ENCODE data around the gene KRTAP10-7. TPM values are rescaled to one million over a fixed set of nuclear protein-coding genes. Genes with fewer than 3 reads are reported as not detected.
A peak's percentile ranks its signal among the peaks of the same experiment; 100 is the strongest.
"Not testable (repeated sequence)": the region's sequence is repeated elsewhere in the genome, so short reads cannot be mapped to it uniquely, and the experiment has no call there.

Gene KRTAP10-7
- total and polyA plus RNA-seq, 4 experiments from 2014 or later, result not detected

GRCh38 chr21:44557491-44558328 lies 42.7 kb upstream of the KRTAP10-7 start:
- Mint-ChIP-seq H3K4me1 (no peaks in the 10 kb centered on the region), H3K36me3 (peaks cover 2 to 3% of the 10 kb centered on the region in 2 donors), H3K4me3 (no peak overlapping the region), H3K9me3 (peaks cover 2 to 47% (median 25%) of the 10 kb centered on the region in 8 donors), H3K27ac (peak overlapping the region in 1 of 7 donors; percentile 79), H3K27me3 (peaks cover 0 to 4% of the 10 kb centered on the region in 2 donors)
- Histone ChIP-seq H3K36me3 (ENCODE audit: insufficient read depth, low read length) (no peaks in the 10 kb centered on the region), H3K27me3 (ENCODE audit: insufficient read depth, low read length) (no peaks in the 10 kb centered on the region), H3K4me1 (ENCODE audit: insufficient read depth, low read length) (no peaks in the 10 kb centered on the region), H3K4me3 (ENCODE audit: low read length in 2 of 2) (no peak overlapping the region), H3K27ac (ENCODE audit: low read depth, low read length) (no peak overlapping the region), H3K9me3 (ENCODE audit: control insufficient read depth in 1 of 2, low read length in 2 of 2) (no peaks in the 10 kb centered on the region)
- POLR2A ChIA-PET (ENCODE audit: partially characterized antibody), result no interaction called here
- DNase-seq, result no peak
- intact Hi-C loops (cut with micrococcal nuclease), result no loop called here
- CTCF ChIA-PET (ENCODE audit: partially characterized antibody), result no interaction called here

GRCh38 chr21:44558329-44558675 lies 42.1 kb upstream of the KRTAP10-7 start:
- Mint-ChIP-seq H3K9me3 (peaks cover 2 to 48% (median 26%) of the 10 kb centered on the region in 8 donors), H3K27ac (peak overlapping the region in 2 of 7 donors; percentile 17 to 79)
- H3K4me1 Mint-ChIP-seq; H3K9me3 ChIP-seq (ENCODE audit: control insufficient read depth in 1 of 2, low read length in 2 of 2); H3K27ac ChIP-seq (ENCODE audit: low read depth, low read length); H3K4me3 Mint-ChIP-seq; H3K36me3 Mint-ChIP-seq; H3K4me3 ChIP-seq (ENCODE audit: low read length in 2 of 2); H3K27me3 Mint-ChIP-seq; DNase-seq; H3K4me1 ChIP-seq (ENCODE audit: insufficient read depth, low read length); H3K36me3 ChIP-seq (ENCODE audit: insufficient read depth, low read length); POLR2A ChIA-PET (ENCODE audit: partially characterized antibody); CTCF ChIA-PET (ENCODE audit: partially characterized antibody); H3K27me3 ChIP-seq (ENCODE audit: insufficient read depth, low read length); intact Hi-C loops (cut with micrococcal nuclease): not testable (repeated sequence)

- Histone ChIP-seq H3K9me3 (ENCODE audit: control insufficient read depth in 1 of 2, low read length in 2 of 2) (no peaks in the 10 kb centered on the region), H3K36me3 (ENCODE audit: insufficient read depth, low read length) (no peaks in the 10 kb centered on the region), H3K27me3 (ENCODE audit: insufficient read depth, low read length) (no peaks in the 10 kb centered on the region), H3K4me1 (ENCODE audit: insufficient read depth, low read length) (no peaks in the 10 kb centered on the region), H3K27ac (ENCODE audit: low read depth, low read length) (no peak within 1 kb of the TSS), H3K4me3 (ENCODE audit: low read length in 2 of 2) (no peak within 1 kb of the TSS)
- intact Hi-C loops (cut with micrococcal nuclease), result no loop called here
- CTCF ChIA-PET (ENCODE audit: partially characterized antibody), result no interaction called here
- Mint-ChIP-seq H3K27ac (peak within 1 kb of the TSS in 3 of 7 donors; percentile 17 to 79 (median 62)), H3K4me3 (no peak within 1 kb of the TSS), H3K36me3 (peaks cover 2 to 3% of the 10 kb centered on the region in 2 donors), H3K9me3 (peaks cover 2 to 44% (median 25%) of the 10 kb centered on the region in 8 donors), H3K4me1 (no peaks in the 10 kb centered on the region), H3K27me3 (peaks cover 0 to 4% of the 10 kb centered on the region in 2 donors)
- POLR2A ChIA-PET (ENCODE audit: partially characterized antibody), result no interaction called here
- no peak for DNase-seq
These were observed 41.7 kb upstream of the KRTAP10-7 start, which contains the start of gene KRTAP10-3 for GRCh38 chr21:44558695-44559094. KRTAP10-3 (minus strand) TSS chr21:44558795; CDS start chr21:44558715, 80 bp downstream.

GRCh38 chr21:44564099-44564498 lies 36.3 kb upstream of the KRTAP10-7 start:
- Histone ChIP-seq H3K9me3 (ENCODE audit: control insufficient read depth in 1 of 2, low read length in 2 of 2) (no peaks in the 10 kb centered on the region), H3K27ac (ENCODE audit: low read depth, low read length) (no peak overlapping the region), H3K4me1 (ENCODE audit: insufficient read depth, low read length) (peaks cover 13% of the 10 kb centered on the region), H3K36me3 (ENCODE audit: insufficient read depth, low read length) (no peaks in the 10 kb centered on the region), H3K27me3 (ENCODE audit: insufficient read depth, low read length) (no peaks in the 10 kb centered on the region), H3K4me3 (ENCODE audit: low read length in 2 of 2) (no peak overlapping the region)
- intact Hi-C loops (cut with micrococcal nuclease), result no loop called here
- no peak overlapping the region for H3K4me3 Mint-ChIP-seq
- peaks cover 2 to 3% of the 10 kb centered on the region in 2 donors for H3K36me3 Mint-ChIP-seq
- H3K27ac Mint-ChIP-seq, result peak overlapping the region in 1 of 7 donors; percentile 23
- H3K27me3 Mint-ChIP-seq, result peaks cover 0 to 1% of the 10 kb centered on the region in 2 donors
- peaks cover 9 to 14% (median 11%) of the 10 kb centered on the region in 4 donors for H3K4me1 Mint-ChIP-seq
- ChIA-PET POLR2A (ENCODE audit: partially characterized antibody) (interaction anchor here (0.7 kb wide), 1 partner anchor 17 kb away, joined by 3 read pairs; no protein-coding TSS in a partner anchor), CTCF (ENCODE audit: partially characterized antibody) (interaction anchor here (1.2 kb wide), 1 partner anchor 179 kb away, joined by 3 read pairs; no protein-coding TSS in a partner anchor)
- DNase-seq, result no peak
- H3K9me3 Mint-ChIP-seq, result peaks cover 2 to 36% (median 28%) of the 10 kb centered on the region in 8 donors

GRCh38 chr21:44564886-44565598 lies 35.4 kb upstream of the KRTAP10-7 start:
- no peaks in the 10 kb centered on the region for H3K27me3 ChIP-seq (ENCODE audit: insufficient read depth, low read length)
- peak in 1 of 5 donors; percentile 16 for DNase-seq
- Mint-ChIP-seq H3K4me1 (peaks cover 10 to 14% (median 11%) of the 10 kb centered on the region in 4 donors), H3K27ac (peak overlapping the region; percentile 23 to 94 (median 65)), H3K4me3 (peak overlapping the region in 6 of 8 donors; percentile 29 to 60 (median 48)), H3K36me3 (peaks cover 2 to 3% of the 10 kb centered on the region in 2 donors), H3K27me3 (peaks cover 0 to 1% of the 10 kb centered on the region in 2 donors), H3K9me3 (peaks cover 2 to 31% (median 24%) of the 10 kb centered on the region in 8 donors)
- intact Hi-C loops (cut with micrococcal nuclease), result no loop called here
- H3K36me3 ChIP-seq (ENCODE audit: insufficient read depth, low read length), result no peaks in the 10 kb centered on the region
- H3K4me3 ChIP-seq (ENCODE audit: low read length in 2 of 2), result no peak overlapping the region
- no peak overlapping the region for H3K27ac ChIP-seq (ENCODE audit: low read depth, low read length)
- peaks cover 13% of the 10 kb centered on the region for H3K4me1 ChIP-seq (ENCODE audit: insufficient read depth, low read length)
- H3K9me3 ChIP-seq (ENCODE audit: control insufficient read depth in 1 of 2, low read length in 2 of 2), result no peaks in the 10 kb centered on the region
- ChIA-PET CTCF (ENCODE audit: partially characterized antibody) (interaction anchor here (1.2 kb wide), 1 partner anchor 178 kb away, joined by 3 read pairs; no protein-coding TSS in a partner anchor), POLR2A (ENCODE audit: partially characterized antibody) (no interaction called here)

GRCh38 chr21:44566403-44566802 lies 34.0 kb upstream of the KRTAP10-7 start:
- Mint-ChIP-seq H3K4me1 (peaks cover 10 to 14% (median 11%) of the 10 kb centered on the region in 4 donors), H3K27me3 (peaks cover 1 to 2% of the 10 kb centered on the region in 2 donors), H3K36me3 (peaks cover 0 to 3% of the 10 kb centered on the region in 2 donors), H3K9me3 (peaks cover 2 to 20% (median 16%) of the 10 kb centered on the region in 8 donors), H3K27ac (no peak overlapping the region), H3K4me3 (no peak overlapping the region)
- CTCF ChIA-PET (ENCODE audit: partially characterized antibody), result no interaction called here
- DNase-seq, result no peak
- H3K27me3 ChIP-seq (ENCODE audit: insufficient read depth, low read length), result no peaks in the 10 kb centered on the region
- H3K36me3 ChIP-seq (ENCODE audit: insufficient read depth, low read length), result no peaks in the 10 kb centered on the region
- intact Hi-C loops (cut with micrococcal nuclease), result no loop called here
- H3K4me1 ChIP-seq (ENCODE audit: insufficient read depth, low read length), result peaks cover 13% of the 10 kb centered on the region
- no peaks in the 10 kb centered on the region for H3K9me3 ChIP-seq (ENCODE audit: control insufficient read depth in 1 of 2, low read length in 2 of 2)
- H3K27ac ChIP-seq (ENCODE audit: low read depth, low read length), result no peak overlapping the region
- H3K4me3 ChIP-seq (ENCODE audit: low read length in 2 of 2), result no peak overlapping the region
- POLR2A ChIA-PET (ENCODE audit: partially characterized antibody), result no interaction called here
